ENCODE measurements around the gene KRT86. TPM values are rescaled to one million over a fixed set of nuclear protein-coding genes. Genes with fewer than 3 reads are reported as not detected.
"Not testable (repeated sequence)": the region's sequence is repeated elsewhere in the genome, so short reads cannot be mapped to it uniquely, and the experiment has no call there.

KRT86 gene
- total RNA-seq, 1 donor, result under 0.01 TPM

GRCh38 chr12:52286857-52287785 lies 12.7 kb downstream of the KRT86 start:
- DNase-seq (ENCODE audit: low read depth in 2 of 3, low spot score in 2 of 3), result not testable (repeated sequence)

- peak in 1 of 3 donors; percentile 25 for DNase-seq (ENCODE audit: low read depth in 2 of 3, low spot score in 2 of 3)
Measured at GRCh38 chr12:52287816-52288805, 13.7 kb downstream of the KRT86 start.

GRCh38 chr12:52290483-52291134 lies 16.2 kb downstream of the KRT86 start:
- not testable (repeated sequence) for DNase-seq (ENCODE audit: low read depth in 2 of 3, low spot score in 2 of 3)

- DNase-seq (ENCODE audit: low read depth in 2 of 3, low spot score in 2 of 3), result no peak
Measured at GRCh38 chr12:52291267-52291935, 17.0 kb downstream of the KRT86 start, which contains the start of gene KRT81. Gene KRT81 (minus strand): TSS chr12:52291534. CDS start chr12:52291465, 69 bp downstream.

GRCh38 chr12:52293926-52294325 lies 19.5 kb downstream of the KRT86 start:
- DNase-seq (ENCODE audit: low read depth in 2 of 3, low spot score in 2 of 3), result no peak

GRCh38 chr12:52294803-52295202 lies 20.4 kb downstream of the KRT86 start:
- no peak for DNase-seq (ENCODE audit: low read depth in 2 of 3, low spot score in 2 of 3)

- DNase-seq (ENCODE audit: low read depth in 2 of 3, low spot score in 2 of 3), result no peak
Measured at GRCh38 chr12:52295663-52296062, 21.2 kb downstream of the KRT86 start.

- no peak for DNase-seq (ENCODE audit: low read depth in 2 of 3, low spot score in 2 of 3)
Measured at GRCh38 chr12:52296572-52297215, 22.2 kb downstream of the KRT86 start.

GRCh38 chr12:52298677-52299190 lies 24.3 kb downstream of the KRT86 start:
- DNase-seq (ENCODE audit: low read depth in 2 of 3, low spot score in 2 of 3), result no peak

GRCh38 chr12:52300796-52301691 lies 26.6 kb downstream of the KRT86 start:
- no peak for DNase-seq (ENCODE audit: low read depth in 2 of 3, low spot score in 2 of 3)

GRCh38 chr12:52301721-52302120 lies 27.3 kb downstream of the KRT86 start:
- DNase-seq (ENCODE audit: low read depth in 2 of 3, low spot score in 2 of 3), result not testable (repeated sequence)

- not testable (repeated sequence) for DNase-seq (ENCODE audit: low read depth in 2 of 3, low spot score in 2 of 3)
Measured at GRCh38 chr12:52302242-52302914, 27.9 kb downstream of the KRT86 start.

GRCh38 chr12:52304941-52305411 lies 30.5 kb downstream of the KRT86 start:
- DNase-seq (ENCODE audit: low read depth in 2 of 3, low spot score in 2 of 3), result peak in 2 of 3 donors; percentile 18 to 47

- DNase-seq (ENCODE audit: low read depth in 2 of 3, low spot score in 2 of 3), result no peak
Measured at GRCh38 chr12:52305921-52306705, 31.7 kb downstream of the KRT86 start.

GRCh38 chr12:52306731-52307130 lies 32.3 kb downstream of the KRT86 start:
- DNase-seq (ENCODE audit: low read depth in 2 of 3, low spot score in 2 of 3), result no peak
